Sigmoid colon (tissue), 3 donors: Measurements from ENCODE around the gene SSBP4.

ENCODE experiments used
- POLR2A ChIP-seq, 2 donors: fragments of 450-650 bp; IDR thresholded peaks; one replicate each; pipeline ENCODE4 v1.6.1; 2016; ENCODE audit warnings: antibody characterized with exemption in 2 of 2, mild to moderate bottlenecking in 2 of 2, moderate library complexity in 2 of 2
- TF ChIP-seq, protein P1 (sequence below), 4 experiments: fragments of 450-650 bp in 3 of 4; fragments of 200-600 bp in 1 of 4; IDR thresholded peaks; one replicate each; pipeline ENCODE4 v1.5.1; 2016 to 2019; ENCODE audit warnings: antibody characterized with exemption in 4 of 4, mild to moderate bottlenecking in 3 of 4, moderate library complexity in 2 of 4

DNA sequence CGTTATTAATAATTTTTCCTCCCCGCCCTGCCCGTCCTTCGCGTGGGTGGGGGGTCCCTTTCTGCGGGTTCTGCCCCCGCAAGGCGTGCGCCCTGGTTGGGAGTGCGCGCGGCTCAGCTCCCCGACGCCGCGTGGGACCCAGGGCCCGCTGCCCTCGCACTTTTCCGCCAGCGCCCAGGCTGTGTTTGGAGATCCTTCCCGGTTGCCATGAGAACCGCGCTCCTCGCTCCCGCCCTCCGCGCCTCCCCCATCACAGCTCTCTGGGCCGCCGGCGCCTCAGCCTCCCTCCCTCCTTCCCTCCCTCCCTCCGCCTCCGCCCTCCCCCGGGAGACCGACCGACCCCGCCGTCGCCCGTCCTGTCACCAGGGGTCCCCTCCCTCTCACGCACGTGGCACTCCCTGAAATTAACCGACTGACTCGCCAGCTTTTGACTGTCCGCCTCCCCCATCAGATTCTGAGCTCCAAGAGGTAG lies 2.4 kb upstream of the SSBP4 start:
- TF ChIP-seq, protein P1, sequence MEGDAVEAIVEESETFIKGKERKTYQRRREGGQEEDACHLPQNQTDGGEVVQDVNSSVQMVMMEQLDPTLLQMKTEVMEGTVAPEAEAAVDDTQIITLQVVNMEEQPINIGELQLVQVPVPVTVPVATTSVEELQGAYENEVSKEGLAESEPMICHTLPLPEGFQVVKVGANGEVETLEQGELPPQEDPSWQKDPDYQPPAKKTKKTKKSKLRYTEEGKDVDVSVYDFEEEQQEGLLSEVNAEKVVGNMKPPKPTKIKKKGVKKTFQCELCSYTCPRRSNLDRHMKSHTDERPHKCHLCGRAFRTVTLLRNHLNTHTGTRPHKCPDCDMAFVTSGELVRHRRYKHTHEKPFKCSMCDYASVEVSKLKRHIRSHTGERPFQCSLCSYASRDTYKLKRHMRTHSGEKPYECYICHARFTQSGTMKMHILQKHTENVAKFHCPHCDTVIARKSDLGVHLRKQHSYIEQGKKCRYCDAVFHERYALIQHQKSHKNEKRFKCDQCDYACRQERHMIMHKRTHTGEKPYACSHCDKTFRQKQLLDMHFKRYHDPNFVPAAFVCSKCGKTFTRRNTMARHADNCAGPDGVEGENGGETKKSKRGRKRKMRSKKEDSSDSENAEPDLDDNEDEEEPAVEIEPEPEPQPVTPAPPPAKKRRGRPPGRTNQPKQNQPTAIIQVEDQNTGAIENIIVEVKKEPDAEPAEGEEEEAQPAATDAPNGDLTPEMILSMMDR (IDR thresholded peaks at IDR 0.05), result no peak
- TF ChIP-seq POLR2A (IDR thresholded peaks at IDR 0.05), result no peak
